UCSD-AML1 (cell line): ENCODE measurements around the gene STK11.

Experiments used
- DNase-seq: peaks from one replicate; lab custom pipeline; 2025; ENCODE audit not compliant: unreplicated experiment; lab: John Stamatoyannopoulos, UW

The STK11 gene

DNA sequence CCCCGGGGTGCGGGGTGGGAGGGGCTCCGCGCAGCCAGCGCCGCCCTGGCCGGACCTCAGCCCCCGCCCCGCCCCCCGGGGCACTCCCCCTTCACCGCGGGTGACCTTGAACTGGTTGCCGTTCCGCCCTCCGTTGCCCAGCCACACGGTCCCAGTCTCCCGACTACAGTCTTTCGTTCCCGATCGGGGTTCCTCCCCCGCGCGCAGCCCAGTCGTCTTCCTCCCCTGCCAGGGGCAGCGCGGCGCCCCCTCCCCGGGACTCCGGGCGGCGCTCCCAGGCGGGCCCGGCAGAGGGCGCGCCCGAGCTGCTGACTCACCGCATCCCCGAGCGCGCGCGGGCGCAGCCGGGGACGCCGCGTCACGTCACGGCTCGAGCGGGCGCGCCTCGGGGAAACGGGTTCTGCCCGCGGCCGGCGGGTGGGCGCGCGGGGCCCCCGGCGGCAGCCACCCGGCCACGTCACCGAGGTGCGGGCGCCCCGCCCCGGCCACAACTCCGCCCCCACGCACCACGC, 43.3 kb downstream of the STK11 start:
- DNase-seq, result peak; percentile 88

DNA sequence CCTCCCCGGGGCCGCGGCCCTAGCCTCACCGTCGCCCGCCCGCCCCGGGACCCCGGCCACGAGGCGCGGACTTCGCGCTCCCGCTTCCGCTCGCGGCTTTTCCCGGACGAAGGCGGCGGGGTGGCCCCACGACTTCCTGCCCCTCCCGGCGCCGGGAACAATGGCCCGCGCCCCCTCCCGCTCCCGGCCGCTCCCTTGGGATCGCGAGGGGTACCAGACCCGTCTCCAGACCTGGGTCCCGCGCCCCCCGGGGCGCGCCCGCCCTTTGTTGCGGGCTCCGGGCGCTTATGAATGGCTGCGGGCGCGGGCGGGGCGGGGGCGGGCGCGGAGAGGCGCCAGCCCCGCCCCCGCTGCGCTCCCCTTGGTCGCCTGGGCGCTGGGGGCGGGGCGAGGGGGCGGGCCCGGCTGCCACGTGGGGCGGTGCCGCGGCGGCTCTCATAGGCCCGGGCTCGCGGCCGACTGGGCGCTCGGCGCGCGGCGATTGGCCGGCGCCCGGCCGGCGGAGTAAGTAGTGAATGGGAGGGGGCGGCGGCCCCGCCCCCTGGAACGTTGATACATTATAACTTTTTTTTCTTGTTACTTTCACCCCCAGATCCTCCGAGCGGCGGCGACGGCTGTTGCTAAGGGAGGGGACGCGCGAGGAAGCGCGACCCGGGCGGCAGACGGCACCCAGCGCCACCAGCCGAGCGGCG, 43.9 kb downstream of the STK11 start:
- peak; percentile 97 for DNase-seq

DNA sequence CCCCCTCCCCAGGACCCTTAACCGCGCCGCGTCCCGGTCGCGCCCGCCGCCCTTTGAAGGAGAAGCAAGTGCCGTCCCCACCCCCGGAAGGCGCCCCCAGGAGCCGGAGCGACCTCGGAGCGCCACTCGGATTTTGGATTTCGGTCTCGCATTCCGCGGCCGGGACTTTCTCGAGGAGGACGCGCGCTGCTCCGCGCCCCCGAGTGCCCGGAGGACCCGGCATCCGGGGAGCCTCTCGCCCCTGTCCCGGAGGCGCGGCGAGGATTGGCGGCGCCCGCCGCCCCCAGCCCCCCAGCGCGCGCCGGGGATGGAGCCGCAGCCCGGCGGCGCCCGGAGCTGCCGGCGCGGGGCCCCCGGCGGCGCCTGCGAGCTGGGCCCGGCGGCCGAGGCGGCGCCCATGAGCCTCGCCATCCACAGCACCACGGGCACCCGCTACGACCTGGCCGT, 44.4 kb downstream of the STK11 start:
- DNase-seq, result no peak

DNA sequence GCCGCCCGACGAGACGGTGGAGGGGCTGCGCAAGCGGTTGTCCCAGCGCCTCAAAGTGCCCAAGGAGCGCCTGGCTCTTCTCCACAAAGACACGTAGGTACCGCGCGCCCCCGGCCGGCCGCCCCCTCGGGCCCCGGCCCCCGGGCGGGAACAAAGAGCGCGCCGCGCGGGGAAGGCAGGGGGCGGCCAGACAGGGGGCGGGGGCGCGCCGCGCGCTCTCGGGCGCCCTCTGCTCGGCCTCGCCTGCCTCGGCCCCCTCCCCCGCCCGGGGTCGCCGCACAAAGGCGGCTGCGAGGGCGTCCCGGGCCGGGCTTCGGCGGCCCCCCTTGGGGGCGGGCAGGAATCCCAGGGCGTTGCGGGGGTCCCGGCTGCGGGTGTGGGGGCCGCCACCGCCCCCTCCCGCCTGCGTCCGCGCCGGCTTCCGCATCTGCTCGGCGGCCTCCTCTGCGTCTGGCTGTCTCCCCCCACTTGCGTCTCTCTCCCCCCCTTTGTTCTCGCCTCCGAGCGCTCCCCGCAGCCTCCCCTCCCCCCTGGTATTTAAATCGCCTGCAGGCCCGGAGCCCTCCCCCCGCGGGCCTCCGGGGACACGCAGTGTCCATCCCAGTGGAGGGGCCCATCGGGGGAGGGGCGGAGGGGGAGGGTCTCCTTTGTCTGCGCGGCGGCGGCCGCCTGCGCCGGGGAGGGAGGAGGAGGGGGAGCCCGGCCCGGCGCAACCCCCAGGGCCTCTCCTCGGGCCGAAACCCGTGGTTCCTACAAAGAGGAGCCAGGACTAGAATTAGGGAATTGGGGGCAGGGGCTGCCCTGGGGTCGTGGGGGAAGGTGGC, 45.1 kb downstream of the STK11 start:
- peak; percentile 58 for DNase-seq

DNA sequence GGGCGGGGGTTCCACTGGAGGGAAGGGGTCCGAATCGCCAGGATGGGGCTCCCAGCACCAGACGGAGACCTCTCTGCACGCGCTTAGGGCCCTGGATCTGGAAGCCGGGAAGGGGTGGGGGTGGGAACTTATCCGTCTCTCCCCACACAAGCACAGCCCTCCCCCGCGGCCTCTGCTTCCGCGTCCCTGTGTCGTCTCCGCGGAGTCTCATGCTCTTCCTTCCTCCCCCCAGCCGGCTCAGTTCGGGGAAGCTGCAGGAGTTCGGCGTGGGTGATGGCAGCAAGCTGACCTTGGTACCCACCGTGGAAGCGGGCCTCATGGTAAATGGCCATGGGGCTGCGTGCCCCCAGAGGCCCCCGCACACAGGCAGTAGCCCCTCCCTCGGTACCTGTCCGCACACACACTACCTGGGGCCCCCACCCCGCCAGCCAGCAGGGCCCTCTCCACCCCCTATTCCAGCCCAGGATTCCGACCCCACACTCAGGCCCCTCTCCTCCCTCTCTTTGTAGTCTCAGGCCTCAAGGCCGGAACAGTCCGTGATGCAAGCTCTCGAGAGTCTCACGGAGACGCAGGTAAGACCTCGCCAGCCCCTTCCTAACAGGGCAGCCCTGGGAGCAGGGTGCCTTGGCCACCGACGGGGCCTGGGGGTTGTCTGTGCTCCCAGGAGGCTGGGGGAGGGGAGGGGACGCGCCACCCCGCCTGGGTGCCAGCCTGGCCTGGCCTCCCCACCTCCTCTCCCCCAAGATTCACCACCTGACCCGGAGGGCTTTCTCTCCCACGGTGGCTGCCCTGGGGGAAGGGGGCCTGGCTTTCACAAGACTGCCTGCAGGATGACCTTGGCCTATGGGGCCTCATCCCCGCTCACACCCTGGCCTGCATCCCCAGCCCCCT, 46.0 kb downstream of the STK11 start:
- DNase-seq, result peak; percentile 87

DNA sequence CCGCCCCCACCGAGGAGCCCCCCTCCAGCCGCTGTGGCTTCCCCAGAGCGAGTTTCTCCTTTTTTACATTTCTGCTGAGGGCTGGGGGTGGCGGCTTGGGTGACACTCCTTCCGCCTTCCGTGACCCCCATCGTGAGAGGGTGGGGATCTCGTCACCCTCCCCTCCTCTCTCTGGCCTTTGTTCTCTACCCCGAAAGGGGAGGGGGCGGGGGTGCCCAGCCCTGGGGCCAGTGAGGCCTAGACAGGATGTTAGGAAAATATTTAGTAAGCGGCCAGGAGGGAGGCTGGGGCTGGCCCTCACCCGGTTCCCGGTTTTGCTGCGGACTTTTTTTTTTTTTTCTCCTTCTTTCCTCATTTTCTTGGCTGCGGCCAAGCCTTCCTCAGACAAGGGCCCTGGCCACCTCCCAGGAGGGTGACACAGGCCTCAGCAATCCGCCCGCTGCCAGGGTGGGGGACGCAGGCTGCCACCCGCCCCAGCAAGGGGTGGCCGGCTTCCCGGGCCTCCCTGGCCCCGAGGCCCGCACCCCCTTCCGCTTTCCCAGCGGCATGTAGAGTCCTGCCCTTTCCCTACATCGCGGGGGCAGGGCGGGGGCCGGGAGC, 46.7 kb downstream of the STK11 start:
- DNase-seq, result peak; percentile 85

DNA sequence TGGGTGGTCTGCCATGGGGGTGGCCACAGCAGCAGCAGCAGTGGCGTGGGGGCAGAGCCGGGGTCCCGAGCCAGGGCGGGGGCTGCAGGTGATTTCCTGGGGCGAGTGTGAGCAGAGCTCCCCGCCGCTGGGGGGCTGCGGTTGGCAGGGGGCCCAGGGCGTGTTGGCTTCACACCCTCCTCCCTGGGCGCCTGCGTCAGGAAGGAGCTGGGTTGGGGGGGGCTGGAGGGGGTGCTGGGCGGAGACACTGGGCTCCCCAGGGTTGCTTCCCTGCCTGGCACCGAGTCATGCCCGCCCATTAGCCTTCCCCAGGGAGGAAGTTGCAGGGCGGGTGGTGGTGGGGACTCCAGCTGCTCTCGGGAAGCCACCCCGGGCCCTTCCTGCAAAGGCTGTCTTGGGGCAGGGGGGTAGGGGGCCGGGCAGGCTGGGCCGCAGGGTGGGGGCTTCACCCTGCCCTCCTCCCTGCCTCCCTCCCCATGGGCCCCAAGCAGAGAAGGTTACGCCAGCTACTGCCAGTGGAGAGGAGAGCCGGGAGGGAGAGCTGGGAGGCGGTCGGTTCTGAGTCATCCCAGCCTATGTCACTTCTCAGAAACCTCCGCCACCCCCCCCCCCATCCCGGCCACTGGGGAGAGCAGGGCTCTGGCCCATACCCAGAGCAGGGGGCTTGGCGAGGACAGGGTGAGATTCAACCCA, 47.4 kb downstream of the STK11 start:
- peak; percentile 89 for DNase-seq

DNA sequence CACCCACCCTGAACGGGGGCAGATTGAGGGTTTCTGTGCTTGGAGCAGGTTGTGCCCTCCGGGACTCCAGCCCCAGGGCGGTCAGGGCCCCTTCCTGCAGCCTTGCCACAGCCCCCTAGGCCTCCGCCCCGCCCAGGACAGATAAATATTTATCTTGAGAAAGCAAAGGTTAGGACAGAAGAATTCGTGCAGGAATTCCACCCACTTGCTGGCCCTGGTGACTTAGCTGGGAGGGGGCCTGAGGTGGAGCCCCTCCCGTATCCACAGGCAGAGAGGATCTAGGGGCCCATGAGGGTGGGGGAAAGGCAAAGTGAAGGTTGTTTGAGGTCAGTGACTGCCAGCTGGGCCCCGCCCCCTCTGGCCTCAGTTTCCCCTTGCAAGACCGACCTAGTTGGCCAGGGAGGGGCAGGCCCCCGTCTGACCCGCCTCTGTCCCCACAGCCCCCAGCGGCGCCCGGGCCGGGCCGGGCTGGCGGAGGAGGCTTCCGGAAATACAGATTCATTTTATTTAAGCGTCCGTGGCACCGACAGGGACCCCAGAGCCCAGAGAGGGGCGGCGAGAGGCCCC, 48.0 kb downstream of the STK11 start:
- DNase-seq, result no peak

DNA sequence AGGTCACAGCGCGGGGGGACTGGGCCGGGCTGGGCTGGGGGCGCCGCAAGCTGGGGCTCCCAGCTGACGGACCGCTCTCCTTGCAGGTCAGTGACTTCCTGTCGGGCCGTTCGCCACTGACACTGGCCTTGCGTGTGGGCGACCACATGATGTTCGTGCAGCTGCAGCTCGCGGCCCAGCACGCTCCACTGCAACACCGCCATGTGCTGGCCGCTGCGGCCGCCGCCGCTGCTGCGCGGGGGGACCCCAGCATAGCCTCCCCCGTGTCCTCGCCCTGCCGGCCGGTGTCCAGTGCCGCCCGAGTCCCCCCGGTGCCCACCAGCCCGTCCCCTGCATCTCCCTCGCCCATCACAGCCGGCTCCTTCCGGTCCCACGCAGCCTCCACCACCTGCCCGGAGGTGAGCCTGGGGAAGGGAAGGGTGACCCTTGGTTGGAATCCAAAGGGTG, 48.5 kb downstream of the STK11 start:
- DNase-seq, result no peak

DNA sequence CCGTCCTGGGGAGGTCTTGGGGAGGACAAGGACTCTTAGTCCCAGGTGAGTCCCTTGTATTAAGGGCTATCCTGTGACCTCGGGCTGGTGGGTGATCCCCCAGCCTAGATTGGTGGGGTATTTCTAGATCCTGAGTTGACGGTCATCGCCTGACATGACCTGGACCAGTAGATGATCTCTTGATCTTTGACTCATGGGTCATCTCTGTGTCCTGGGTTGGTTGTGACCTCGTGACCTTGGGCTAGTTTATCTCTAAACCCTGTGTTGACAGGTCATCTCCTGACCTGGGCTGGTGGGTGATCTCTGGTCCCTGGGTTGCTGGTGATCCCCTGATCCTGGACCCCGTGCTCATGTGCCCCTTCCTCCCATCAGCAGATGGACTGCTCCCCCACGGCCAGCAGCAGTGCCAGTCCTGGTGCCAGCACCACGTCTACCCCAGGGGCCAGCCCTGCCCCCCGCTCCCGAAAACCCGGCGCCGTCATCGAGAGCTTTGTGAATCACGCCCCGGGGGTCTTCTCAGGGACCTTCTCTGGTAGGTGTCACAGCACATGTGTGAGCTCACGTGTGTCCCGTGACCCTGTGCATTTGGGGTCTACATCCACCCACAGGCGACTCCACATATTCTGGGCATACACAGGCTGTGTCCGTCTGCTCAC, 49.1 kb downstream of the STK11 start:
- no peak for DNase-seq

DNA sequence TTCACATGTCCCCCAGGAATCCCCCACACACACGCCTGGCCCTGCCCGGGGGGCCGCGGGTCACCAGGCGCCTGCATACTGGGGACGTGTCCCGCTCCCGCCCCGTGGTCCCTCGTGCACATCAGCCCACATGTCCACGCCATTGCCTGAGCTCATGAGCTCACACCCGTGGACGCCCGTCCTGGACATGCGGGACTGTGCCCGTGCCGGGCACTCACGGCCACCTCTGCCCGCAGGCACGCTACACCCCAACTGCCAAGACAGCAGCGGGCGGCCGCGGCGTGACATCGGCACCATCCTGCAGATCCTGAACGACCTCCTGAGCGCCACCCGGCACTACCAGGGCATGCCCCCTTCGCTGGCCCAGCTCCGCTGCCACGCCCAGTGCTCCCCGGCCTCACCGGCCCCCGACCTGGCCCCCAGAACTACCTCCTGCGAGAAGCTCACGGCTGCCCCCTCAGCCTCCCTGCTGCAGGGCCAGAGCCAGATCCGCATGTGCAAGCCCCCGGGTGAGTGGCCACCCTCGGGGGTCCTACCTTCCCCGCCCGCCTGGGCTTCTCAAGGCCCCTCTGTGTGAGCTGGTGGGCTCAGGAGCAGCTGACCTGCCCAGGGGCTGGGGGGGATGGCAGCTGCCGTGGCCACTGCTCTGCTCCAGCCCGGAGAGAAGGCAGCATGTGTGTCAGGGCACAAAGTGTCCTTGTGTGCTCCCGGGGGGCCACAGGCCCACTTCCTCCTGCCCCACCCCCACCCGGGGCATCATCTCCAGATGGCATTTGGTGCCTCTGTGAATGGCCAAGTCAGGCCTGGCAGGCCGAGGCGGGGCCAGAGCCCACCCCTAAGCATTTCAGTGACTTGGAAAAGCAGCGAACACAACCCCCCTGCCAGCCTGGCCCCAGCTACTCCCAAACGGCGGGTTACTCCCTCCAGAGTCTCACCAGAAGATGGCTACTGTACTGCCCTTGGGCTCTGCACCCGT, 49.9 kb downstream of the STK11 start:
- no peak for DNase-seq

DNA sequence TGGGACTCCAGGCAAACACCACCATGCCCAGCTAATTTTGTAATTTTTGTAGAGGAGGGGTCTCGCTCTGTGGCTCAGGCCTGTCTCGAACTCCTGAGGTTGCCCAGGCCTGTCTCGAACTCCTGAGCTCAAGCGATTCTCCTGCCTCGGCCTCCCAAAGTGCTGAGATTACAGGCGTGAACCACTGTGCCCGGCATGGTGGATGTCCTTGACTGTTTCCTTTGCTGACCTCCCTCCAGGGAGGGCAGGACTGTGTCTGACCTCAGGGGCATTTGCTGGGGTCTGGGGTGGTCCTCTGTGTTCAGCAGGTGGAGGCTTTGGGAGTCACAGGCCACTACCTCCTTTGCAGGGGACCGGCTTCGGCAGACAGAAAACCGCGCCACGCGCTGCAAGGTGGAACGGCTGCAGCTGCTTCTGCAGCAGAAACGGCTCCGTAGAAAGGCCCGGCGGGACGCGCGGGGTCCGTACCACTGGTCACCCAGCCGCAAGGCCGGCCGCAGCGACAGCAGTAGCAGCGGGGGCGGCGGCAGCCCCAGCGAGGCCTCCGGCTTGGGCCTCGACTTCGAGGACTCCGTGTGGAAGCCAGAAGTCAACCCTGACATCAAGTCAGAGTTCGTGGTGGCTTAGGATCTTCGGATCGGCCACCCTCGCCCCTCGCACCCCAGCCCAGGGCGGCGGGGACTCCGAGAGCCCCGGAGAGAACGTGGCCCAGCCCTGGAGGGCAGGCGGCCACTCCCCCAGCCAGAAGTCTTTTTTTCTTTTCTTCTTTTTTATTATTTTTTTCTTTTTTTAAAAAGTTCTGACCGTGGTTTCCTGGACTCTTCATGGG, 51.3 kb downstream of the STK11 start:
- DNase-seq, result no peak

DNA sequence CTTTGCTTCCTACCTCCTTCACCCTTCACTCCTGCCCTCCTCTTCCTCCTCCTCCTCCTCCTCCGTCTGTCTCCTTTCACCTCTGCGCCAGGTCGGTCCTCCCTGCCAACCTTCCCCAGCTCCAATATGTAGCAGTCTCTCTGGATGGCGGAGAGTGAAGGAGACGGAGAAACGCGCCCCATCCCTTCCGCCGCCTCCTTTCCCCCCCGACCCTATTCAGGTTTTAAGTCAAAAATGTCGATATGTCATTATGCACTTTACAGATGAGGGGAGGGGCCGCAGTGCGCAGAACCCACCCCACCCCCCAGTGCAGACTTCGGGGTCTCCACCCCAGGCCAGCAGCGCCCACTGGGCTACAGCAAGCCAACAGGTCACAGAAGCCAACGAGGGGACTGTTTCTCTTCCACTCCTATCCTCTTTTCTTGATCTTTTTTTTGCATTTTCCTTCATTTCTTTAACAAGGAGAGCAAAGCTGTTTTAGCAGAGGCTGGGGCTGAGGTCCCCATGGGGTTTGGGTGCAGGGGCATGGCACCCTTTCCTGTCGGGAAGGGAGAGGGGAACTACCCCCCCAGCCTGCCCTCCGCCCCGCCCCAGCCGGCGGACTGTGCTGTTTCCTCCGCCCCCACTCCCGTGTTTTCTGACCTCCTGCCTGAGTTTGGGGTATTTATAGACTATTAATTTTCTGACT, 52.0 kb downstream of the STK11 start:
- DNase-seq, result no peak

DNA sequence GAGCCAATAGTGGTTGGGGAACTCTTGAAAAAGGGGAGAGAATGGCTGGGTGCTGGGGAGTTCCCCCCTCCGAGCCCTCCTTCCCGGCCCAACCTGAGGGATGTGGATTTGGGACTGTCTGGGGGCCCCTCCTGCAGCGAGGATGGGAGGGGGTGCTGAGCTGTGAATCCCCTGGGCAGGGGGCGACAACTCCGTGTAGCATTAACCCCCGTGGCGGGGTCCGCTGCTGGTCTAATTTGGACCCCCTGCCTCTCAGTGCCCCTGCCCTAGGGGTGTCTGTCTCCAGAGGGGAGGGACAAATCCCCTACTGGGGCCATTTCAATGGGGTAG, 52.5 kb downstream of the STK11 start:
- DNase-seq, result no peak

DNA sequence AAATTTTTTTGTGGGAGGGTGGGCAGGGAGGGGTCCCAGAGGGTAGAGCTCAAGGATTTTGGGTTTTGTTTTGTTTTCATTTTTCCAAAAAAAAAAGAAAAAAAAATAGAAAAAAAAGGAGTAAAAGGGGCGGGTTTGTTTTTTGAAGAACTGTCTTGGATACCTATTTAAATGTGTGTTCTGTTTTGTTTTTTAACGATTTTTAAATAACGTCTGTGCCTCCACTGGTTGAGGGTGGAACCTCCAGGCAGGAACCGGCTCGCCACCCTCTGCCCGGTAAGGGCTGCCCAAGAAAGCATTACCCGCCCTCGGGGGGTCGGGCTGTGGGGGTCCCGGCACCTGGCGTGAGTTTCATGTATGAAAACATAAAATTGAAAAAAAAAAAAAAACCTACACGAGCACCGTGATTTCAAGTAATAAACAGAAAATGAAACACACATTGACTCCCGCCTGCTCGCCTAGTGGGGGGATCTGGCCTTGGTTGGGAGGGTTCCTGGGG, 53.2 kb downstream of the STK11 start:
- no peak for DNase-seq

DNA sequence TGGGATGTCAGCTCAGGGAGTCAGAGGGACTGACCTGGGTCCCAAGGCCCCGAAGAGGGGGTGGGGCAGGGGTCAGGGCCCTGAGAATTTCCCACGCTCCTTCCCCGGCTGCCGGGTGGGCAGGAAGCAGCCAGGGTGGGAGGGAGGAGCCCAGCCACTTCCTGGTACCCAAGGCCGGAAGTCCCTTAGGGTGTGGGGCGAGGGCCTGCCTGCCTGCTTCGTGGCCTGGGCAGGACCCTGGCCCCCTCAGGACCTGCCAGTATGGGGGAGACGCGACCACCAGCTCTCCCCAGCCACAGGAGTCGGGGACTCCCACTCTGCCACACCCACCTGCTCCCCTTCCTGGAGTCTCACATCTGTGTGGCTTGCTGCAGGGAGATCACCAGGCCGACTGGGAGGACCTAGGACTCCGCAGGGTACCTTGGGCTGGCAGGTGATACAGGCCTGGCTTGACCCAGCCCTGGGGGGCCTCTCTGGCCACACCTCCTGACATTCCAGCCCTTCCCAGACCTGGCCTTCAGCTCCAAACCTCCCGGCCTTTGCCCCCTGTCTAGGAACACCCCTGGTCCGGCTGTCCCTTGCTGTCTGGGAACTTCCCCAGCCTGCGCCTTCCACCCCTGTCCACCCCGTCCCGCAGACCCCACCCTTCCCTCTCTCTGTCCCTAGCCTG, 53.8 kb downstream of the STK11 start:
- peak; percentile 84 for DNase-seq
